CD14-positive monocyte (primary cell): ENCODE results near the gene TNPO3. TPM values are rescaled to one million over a fixed set of nuclear protein-coding genes. Genes with fewer than 3 reads are reported as not detected.

Source experiments
- DNase-seq, 3 donors: peaks; one replicate each; pipeline ENCODE4 v3.0.0-alpha.2; 2011 to 2022
- H2AFZ ChIP-seq: 2 replicates; pipeline ENCODE4 v1.6.0; 2012; ENCODE audit warnings: mild to moderate bottlenecking, low read depth, low read length, inconsistent platforms; ENCODE audit not compliant: insufficient read depth, poor library complexity, severe bottlenecking
- H3K27ac ChIP-seq, 2 donors: 1 replicate in 1 of 2; 2 replicates in 1 of 2; pipeline ENCODE4 v1.5.1; 2012 to 2013; ENCODE audit warnings: low read length in 2 of 2, control low read depth in 1 of 2, inconsistent platforms in 1 of 2, low read depth in 1 of 2, mild to moderate bottlenecking in 1 of 2
- H3K27me3 ChIP-seq, 2 donors: one replicate each; pipeline versions ENCODE4 v1.6.0 to v1.6.1; 2011 to 2013; ENCODE audit warnings: low read length in 2 of 2; ENCODE audit not compliant: control insufficient read depth in 2 of 2, insufficient read depth in 2 of 2
- H3K36me3 ChIP-seq, 2 donors: replicated peaks in 1 of 2; 1 replicate in 1 of 2; 2 replicates in 1 of 2; pipeline versions ENCODE4 v1.5.1 to v1.6.1; 2012 to 2013; ENCODE audit warnings: low read length in 2 of 2, control low read depth in 1 of 2, inconsistent platforms in 1 of 2, mild to moderate bottlenecking in 1 of 2; ENCODE audit not compliant: insufficient read depth in 2 of 2, control insufficient read depth in 1 of 2
- H3K4me1 ChIP-seq, 2 donors: 1 replicate in 1 of 2; 2 replicates in 1 of 2; pipeline versions ENCODE4 v1.5.1 to v1.6.1; 2012 to 2013; ENCODE audit warnings: low read length in 2 of 2, control low read depth in 1 of 2, inconsistent platforms in 1 of 2, mild to moderate bottlenecking in 1 of 2, moderate library complexity in 1 of 2; ENCODE audit not compliant: insufficient read depth in 2 of 2, control insufficient read depth in 1 of 2
- H3K4me2 ChIP-seq: replicated peaks from 2 replicates; pipeline ENCODE3; 2012; ENCODE audit warnings: low read length, moderate library complexity, mild to moderate bottlenecking; ENCODE audit not compliant: poor library complexity, severe bottlenecking; ENCODE audit errors: extremely low read depth
- H3K4me3 ChIP-seq, 3 experiments: fragments of 200-600 bp in 1 of 3; sonication (generic) in 1 of 3; replicated peaks in 1 of 3; 1 replicate in 2 of 3; 2 replicates in 1 of 3; pipeline ENCODE4 v1.5.1; 2011 to 2013; ENCODE audit warnings: low read length in 3 of 3, mild to moderate bottlenecking in 3 of 3, control low read depth in 2 of 3, low read depth in 2 of 3, inconsistent platforms in 1 of 3, moderate library complexity in 1 of 3
- H3K79me2 ChIP-seq: 2 replicates; pipeline ENCODE4 v1.6.0; 2012; ENCODE audit warnings: mild to moderate bottlenecking, control low read depth, inconsistent platforms, low read length, moderate library complexity; ENCODE audit not compliant: insufficient read depth
- H3K9ac ChIP-seq: 2 replicates; pipeline ENCODE4 v1.6.0; 2017; ENCODE audit warnings: low read length, mild to moderate bottlenecking; ENCODE audit not compliant: insufficient read depth, poor library complexity, severe bottlenecking
- H3K9me3 ChIP-seq, 2 donors: replicated peaks in 1 of 2; 1 replicate in 1 of 2; 2 replicates in 1 of 2; pipeline versions ENCODE4 v1.5.1 to v1.6.1; 2012 to 2013; ENCODE audit warnings: low read length in 2 of 2, control low read depth in 1 of 2; ENCODE audit not compliant: control insufficient read depth in 1 of 2, insufficient read depth in 1 of 2
- H4K20me1 ChIP-seq: 2 replicates; pipeline ENCODE4 v1.6.0; 2012; ENCODE audit warnings: mild to moderate bottlenecking, low read length, control low read depth, moderate library complexity; ENCODE audit not compliant: insufficient read depth
- H3K27ac Mint-ChIP-seq, 7 donors: one replicate each; pipeline ENCODE4 v1.8.0; 2020; ENCODE audit warnings: mild to moderate bottlenecking in 7 of 7, mixed read lengths in 7 of 7, moderate library complexity in 6 of 7, inconsistent platforms in 2 of 7
- H3K27me3 Mint-ChIP-seq, 3 donors: one replicate each; pipeline ENCODE4 v1.8.0; 2021 to 2022; ENCODE audit warnings: low read depth in 3 of 3, mild to moderate bottlenecking in 3 of 3, mixed read lengths in 3 of 3, moderate library complexity in 3 of 3, inconsistent platforms in 1 of 3
- H3K36me3 Mint-ChIP-seq, 2 donors: one replicate each; pipeline ENCODE4 v1.8.0; 2020; ENCODE audit warnings: mixed read lengths in 2 of 2, inconsistent platforms in 1 of 2, mild to moderate bottlenecking in 1 of 2
- H3K4me1 Mint-ChIP-seq: one replicate; pipeline ENCODE4 v1.8.0; 2020; ENCODE audit warnings: mild to moderate bottlenecking, mixed read lengths
- H3K4me3 Mint-ChIP-seq, 2 donors: one replicate each; pipeline ENCODE4 v1.8.0; 2020; ENCODE audit warnings: mild to moderate bottlenecking in 2 of 2, mixed read lengths in 2 of 2, moderate library complexity in 1 of 2
- H3K9me3 Mint-ChIP-seq, 7 donors: one replicate each; pipeline ENCODE4 v1.8.0; 2020 to 2022; ENCODE audit warnings: mixed read lengths in 7 of 7, mild to moderate bottlenecking in 6 of 7, moderate library complexity in 6 of 7, inconsistent platforms in 2 of 7
- CTCF ChIP-seq: fragments of 200-600 bp; IDR thresholded peaks from one replicate; pipeline ENCODE4 v1.8.0; 2022; ENCODE audit warnings: antibody characterized with exemption, mild to moderate bottlenecking
- WGBS: methylation state at CpG from one replicate; pipeline ENCODE4 v1.1.5; 2013; ENCODE audit warnings: missing lambda C conversion rate; ENCODE audit not compliant: insufficient coverage; 5-methylcytosine and 5-hydroxymethylcytosine counted together
- intact Hi-C, 2 donors: fragments of 100-400 bp; cut with micrococcal nuclease; formaldehyde crosslinking; loops; one replicate each; pipeline versions ENCODE4 v1.15.0 to v1.15.1; 2023
- polyA plus RNA-seq, 3 donors: library from polyadenylated mRNA; depleted of rRNA in 1 of 3; unstranded in 2 of 3; stranded (reverse) in 1 of 3; fragments of 300-500 nt in 2 of 3; fragments of >200 nt in 1 of 3; fragmentation: Illumina TruSeq in 2 of 3; gene quantifications; 1 replicate in 2 of 3; 2 replicates in 1 of 3; pipeline ENCODE4 v1.2.3, GENCODE V29; 2012 to 2021

TNPO3 gene
- polyA plus RNA-seq, 3 donors, result 17.0 to 23.8 (median 19.7) TPM

DNA sequence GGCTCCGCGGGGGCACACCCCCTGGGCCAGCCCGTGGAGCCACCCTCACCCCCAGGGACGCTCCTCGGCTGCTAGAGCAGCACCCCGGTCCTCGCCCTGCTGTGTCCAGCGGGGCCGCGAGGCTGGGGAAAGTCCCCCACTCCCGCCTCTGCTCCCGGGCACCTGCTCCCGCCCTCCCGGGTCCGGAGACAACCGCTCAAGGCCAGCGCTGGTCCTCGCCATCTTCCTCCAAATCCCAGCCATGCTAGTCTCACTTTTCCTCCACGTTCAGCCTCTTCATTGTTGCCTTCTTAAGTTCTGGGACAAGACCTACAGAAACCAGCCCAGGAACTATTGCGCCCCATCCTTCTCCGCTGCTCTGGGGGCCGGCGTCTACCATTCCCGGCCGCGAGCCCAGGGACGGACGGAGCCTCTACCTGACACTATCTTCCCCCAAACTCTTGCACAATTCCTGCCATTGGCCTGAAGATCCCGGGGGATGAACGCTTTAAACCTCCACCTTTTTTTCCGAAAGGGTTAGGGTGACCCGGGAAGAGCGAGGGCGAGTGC is 139.6 kb downstream of the TNPO3 start:
- no peak for DNase-seq
- no peak for TF ChIP-seq CTCF
- H3K4me3 ChIP-seq, result peak overlapping the region; percentile 28 to 76 (median 41)
- H3K4me3 Mint-ChIP-seq, result peak overlapping the region; percentile 83 to 95
- peaks cover 49 to 65% (median 52%) of the 10 kb centered on the region in 3 donors for H3K27me3 Mint-ChIP-seq
- intact Hi-C loops, result no loop called here
- peak overlapping the region; percentile 79 for H3K4me2 ChIP-seq
- 2% methylated on average over 25 of the region's 34 CpGs for WGBS
- H3K79me2 ChIP-seq, result no peaks in the 10 kb centered on the region
- peaks cover 4 to 15% of the 10 kb centered on the region in 2 donors for H3K36me3 Mint-ChIP-seq
- peaks cover 17 to 27% of the 10 kb centered on the region in 2 donors for H3K4me1 ChIP-seq
- peaks cover 13 to 49% of the 10 kb centered on the region in 2 donors for H3K27me3 ChIP-seq
- H3K36me3 ChIP-seq, result no peaks in the 10 kb centered on the region
- peaks cover 27% of the 10 kb centered on the region for H3K4me1 Mint-ChIP-seq
- peaks cover 2 to 18% (median 9%) of the 10 kb centered on the region in 7 donors for H3K9me3 Mint-ChIP-seq
- peak overlapping the region; percentile 87 for H2AFZ ChIP-seq
- H3K9ac ChIP-seq, result no peak overlapping the region
- H3K9me3 ChIP-seq, result no peaks in the 10 kb centered on the region
- peak overlapping the region in 2 of 7 donors; percentile 37 to 54 for H3K27ac Mint-ChIP-seq
- no peak overlapping the region for H3K27ac ChIP-seq
- H4K20me1 ChIP-seq, result no peaks in the 10 kb centered on the region

DNA sequence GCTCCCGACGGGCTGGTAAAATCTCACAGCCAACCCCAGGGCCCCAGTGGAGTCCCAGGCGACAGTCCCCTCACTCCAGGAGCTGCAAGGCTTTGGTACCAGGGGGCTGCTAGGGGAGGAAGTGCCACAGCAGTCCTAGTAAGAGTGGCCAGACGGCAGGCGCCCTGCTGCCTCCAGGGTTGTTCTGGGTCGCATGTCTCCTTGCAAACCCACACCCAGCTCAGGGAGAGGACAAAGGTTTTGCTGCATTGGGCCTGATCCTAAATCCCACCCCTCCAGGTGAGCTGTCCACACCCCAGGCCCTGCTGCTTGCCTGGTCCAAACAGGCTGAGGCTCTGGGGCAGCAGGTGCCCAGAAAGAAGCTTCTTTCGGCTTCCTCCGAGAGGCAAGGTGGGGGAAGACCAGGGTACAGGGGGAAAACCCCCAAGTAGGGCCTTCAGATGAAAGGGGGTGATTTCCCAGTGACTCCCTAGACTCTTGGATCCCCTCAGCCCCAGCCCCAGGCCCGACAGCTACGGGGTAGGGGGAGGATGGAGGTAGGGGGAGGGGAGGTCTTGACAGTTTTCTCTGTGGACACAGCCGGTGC is 140.3 kb downstream of the TNPO3 start:
- Histone ChIP-seq H3K9ac (no peak overlapping the region), H3K27ac (no peak overlapping the region), H3K9me3 (peaks cover 0 to 3% of the 10 kb centered on the region in 2 donors), H3K79me2 (no peaks in the 10 kb centered on the region), H3K4me2 (no peak overlapping the region), H2AFZ (peak overlapping the region; percentile 35), H3K27me3 (peaks cover 17 to 51% of the 10 kb centered on the region in 2 donors), H4K20me1 (no peaks in the 10 kb centered on the region), H3K4me3 (no peak overlapping the region), H3K36me3 (no peaks in the 10 kb centered on the region), H3K4me1 (peaks cover 24 to 34% of the 10 kb centered on the region in 2 donors)
- WGBS, result 40% methylated on average over 1 of the region's 11 CpGs
- intact Hi-C loops, result no loop called here
- peaks cover 33% of the 10 kb centered on the region for H3K4me1 Mint-ChIP-seq
- H3K27me3 Mint-ChIP-seq, result peaks cover 50 to 71% (median 56%) of the 10 kb centered on the region in 3 donors
- peaks cover 4 to 16% of the 10 kb centered on the region in 2 donors for H3K36me3 Mint-ChIP-seq
- no peak for TF ChIP-seq CTCF
- peak in 1 of 3 donors; percentile 48 for DNase-seq
- peak overlapping the region; percentile 34 to 82 for H3K4me3 Mint-ChIP-seq
- no peak overlapping the region for H3K27ac Mint-ChIP-seq
- H3K9me3 Mint-ChIP-seq, result peaks cover 2 to 18% (median 9%) of the 10 kb centered on the region in 7 donors
